NB4 (cell line): ENCODE data around the gene KBTBD13.

Experiments used
- DNase-seq: peaks from one replicate; pipeline ENCODE4 v3.0.0; 2010; ENCODE audit warnings: low read depth
- H3K4me3 ChIP-seq: one replicate; pipeline ENCODE4 v1.5.1; 2011; ENCODE audit warnings: mild to moderate bottlenecking, low read depth, low read length, moderate library complexity
- MYC ChIP-seq: IDR thresholded peaks from 2 replicates; pipeline ENCODE4 v1.6.1; 2011; ENCODE audit warnings: low read depth, low read length
- POLR2A ChIP-seq: IDR thresholded peaks from 2 replicates; pipeline ENCODE4 v1.6.1; 2011; ENCODE audit warnings: mild to moderate bottlenecking; ENCODE audit not compliant: insufficient read length; ENCODE audit errors: extremely low read depth
- TF ChIP-seq, protein P1 (sequence below): IDR thresholded peaks from 2 replicates; pipeline ENCODE4 v1.6.1; 2011; ENCODE audit warnings: low read depth, low read length
- TF ChIP-seq, protein P2 (sequence below): IDR thresholded peaks from one replicate; pipeline ENCODE4 v1.5.1; 2012; ENCODE audit warnings: low read depth, low read length

The KBTBD13 gene

DNA sequence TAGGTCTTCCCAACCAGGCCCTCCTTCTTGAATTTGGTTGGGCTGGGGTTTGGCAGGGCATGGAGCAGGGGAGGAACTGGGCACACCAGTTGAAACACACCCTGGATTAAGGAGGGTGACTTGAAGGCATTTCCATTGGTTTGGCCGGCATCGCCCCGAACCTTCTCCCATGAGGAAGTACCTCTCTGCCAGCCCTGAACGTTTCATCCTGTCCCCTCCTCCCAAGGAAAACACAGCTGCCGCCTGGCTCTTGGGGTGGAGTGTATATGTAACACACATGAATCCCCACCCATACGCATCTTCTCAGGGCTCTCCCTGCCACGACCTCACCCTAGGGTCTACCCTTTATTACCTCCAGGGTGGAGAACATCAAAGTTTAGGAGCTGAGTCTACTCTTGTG lies 23.9 kb downstream of the KBTBD13 start:
- DNase-seq: no peak
- TF ChIP-seq, protein P1, sequence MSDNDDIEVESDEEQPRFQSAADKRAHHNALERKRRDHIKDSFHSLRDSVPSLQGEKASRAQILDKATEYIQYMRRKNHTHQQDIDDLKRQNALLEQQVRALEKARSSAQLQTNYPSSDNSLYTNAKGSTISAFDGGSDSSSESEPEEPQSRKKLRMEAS: no peak
- no peak for TF ChIP-seq MYC
- no peak for TF ChIP-seq POLR2A
- TF ChIP-seq, protein P2, sequence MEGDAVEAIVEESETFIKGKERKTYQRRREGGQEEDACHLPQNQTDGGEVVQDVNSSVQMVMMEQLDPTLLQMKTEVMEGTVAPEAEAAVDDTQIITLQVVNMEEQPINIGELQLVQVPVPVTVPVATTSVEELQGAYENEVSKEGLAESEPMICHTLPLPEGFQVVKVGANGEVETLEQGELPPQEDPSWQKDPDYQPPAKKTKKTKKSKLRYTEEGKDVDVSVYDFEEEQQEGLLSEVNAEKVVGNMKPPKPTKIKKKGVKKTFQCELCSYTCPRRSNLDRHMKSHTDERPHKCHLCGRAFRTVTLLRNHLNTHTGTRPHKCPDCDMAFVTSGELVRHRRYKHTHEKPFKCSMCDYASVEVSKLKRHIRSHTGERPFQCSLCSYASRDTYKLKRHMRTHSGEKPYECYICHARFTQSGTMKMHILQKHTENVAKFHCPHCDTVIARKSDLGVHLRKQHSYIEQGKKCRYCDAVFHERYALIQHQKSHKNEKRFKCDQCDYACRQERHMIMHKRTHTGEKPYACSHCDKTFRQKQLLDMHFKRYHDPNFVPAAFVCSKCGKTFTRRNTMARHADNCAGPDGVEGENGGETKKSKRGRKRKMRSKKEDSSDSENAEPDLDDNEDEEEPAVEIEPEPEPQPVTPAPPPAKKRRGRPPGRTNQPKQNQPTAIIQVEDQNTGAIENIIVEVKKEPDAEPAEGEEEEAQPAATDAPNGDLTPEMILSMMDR: no peak
- no peak overlapping the region for H3K4me3 ChIP-seq

DNA sequence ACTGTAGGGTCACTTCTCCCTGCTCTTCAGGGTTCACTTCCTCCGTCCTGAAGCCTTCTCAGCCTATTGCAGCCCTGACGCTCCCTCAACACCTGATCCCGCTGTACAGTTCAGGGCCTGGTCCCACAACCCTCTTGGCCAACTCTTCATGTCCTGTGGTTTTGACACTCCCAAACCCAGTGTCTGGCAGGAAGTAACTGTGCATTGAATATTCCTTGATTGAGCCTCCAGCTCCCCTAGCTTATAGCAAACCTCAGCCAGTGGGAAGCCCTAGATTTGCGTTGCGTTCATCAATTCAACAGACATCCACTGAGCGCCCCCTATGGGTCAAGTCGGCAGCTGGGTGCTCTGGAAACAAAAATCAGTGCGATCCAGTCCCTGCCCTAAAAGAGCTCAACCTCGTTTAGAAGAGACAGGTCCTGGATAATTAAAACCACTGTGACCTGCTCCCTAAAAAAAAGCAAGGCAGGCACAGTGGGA lies 24.9 kb downstream of the KBTBD13 start:
- TF ChIP-seq, protein P1: no peak
- TF ChIP-seq, protein P2: peak; percentile 74
- no peak for TF ChIP-seq MYC
- peak; percentile 68 for DNase-seq
- H3K4me3 ChIP-seq: no peak overlapping the region

DNA sequence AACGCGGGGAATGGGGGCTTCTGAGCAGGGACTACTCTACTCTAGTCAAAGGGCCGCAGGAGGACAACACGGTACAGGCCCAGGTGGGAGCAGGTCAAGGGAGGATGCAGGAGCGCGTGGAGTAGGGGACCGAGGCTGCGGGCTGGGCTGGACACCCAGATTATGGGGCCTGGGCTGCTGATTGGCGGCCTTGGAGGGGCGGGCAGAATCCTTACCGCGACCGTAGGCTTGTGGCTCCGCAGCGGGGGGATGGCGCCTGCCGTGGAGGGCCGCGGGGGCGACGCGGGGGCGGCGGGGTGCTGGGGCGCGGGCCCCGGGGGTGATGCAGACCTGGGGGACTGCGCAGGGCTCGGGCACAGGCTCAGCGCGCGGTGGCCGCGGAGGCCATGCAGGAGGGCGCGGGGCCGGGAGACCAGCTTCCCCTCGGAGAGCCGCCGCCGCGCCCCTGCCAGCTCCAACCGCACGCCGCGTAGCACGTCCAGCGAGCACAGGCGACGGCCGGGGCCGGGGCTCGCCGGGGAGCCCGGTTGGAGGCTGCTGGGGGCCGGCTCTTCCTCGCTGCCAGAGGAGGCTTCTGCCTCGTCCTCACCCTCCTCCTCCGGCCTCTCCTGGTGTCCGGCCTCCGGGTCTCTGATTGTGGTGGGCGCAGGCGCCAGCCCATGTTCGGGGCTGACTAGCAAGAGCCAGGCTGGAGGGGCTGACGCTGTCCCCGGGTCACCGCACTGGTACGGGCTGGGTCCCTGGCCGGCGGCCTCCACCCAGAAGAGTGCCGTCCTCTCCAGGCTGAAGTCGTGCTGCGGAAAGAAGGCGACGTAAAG lies 25.6 kb downstream of the KBTBD13 start:
- no peak for DNase-seq
- H3K4me3 ChIP-seq: no peak overlapping the region

DNA sequence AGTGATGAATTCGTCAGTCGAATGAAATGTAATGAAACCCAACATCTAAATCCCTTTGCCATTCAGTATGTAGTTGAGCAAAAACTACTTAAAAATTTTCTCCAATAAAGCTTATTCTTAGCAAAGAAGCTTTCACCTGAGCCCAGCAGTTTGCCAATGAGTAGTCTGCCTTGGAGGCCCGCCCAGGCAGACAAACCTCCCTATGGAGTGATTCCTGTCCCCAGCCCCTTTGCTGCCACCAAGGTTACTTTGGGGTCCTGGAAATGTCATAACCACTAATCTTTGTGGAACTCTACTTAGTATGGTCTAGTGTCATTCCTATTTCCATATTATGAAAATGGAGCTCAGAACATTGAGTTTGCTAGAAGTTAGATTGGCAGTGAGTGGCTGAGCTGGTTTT lies 26.4 kb downstream of the KBTBD13 start:
- no peak overlapping the region for H3K4me3 ChIP-seq
- no peak for TF ChIP-seq POLR2A
- TF ChIP-seq, protein P2: no peak
- no peak for TF ChIP-seq MYC
- TF ChIP-seq, protein P1: no peak
- no peak for DNase-seq

More for the DNA sequence above, 25.6 kb downstream of the KBTBD13 start:
- no peak for TF ChIP-seq MYC
- no peak for TF ChIP-seq POLR2A
- TF ChIP-seq, protein P1: no peak
- TF ChIP-seq, protein P2: no peak

DNA sequence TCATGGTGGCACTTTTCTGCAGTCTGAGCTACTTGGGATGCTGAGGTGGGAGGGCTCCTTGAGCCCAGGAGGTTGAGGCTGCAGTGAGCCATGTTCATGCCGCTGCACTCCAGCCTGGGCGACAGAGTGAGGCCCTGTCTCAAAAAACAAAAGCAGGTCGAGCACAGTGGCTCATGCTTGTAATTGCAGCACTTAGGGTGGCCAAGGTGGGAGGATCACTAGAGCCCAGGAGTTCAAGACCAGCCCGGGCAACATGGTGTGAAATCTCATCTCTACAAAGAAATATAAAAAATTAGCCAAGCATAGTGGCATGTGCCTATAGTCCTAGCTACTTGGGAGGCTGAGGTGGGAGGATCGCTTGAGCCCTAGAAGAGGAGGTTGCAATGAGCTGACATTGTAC lies 28.5 kb downstream of the KBTBD13 start:
- DNase-seq: no peak
- TF ChIP-seq, protein P2: no peak
- no peak for TF ChIP-seq POLR2A
- no peak for TF ChIP-seq MYC
- TF ChIP-seq, protein P1: no peak
- no peak overlapping the region for H3K4me3 ChIP-seq
